SU-DHL-6 (cell line): ENCODE results near the gene SEMA6A.

ENCODE experiments used
- H2AFZ ChIP-seq: fragments of 200-600 bp; sonication (generic); 2 replicates; pipeline ENCODE4 v1.6.1; 2014; ENCODE audit warnings: low read depth, mild to moderate bottlenecking, moderate library complexity, mixed read lengths, antibody characterized with exemption, low read length; ENCODE audit not compliant: severe bottlenecking
- H3F3A ChIP-seq: fragments of 200-600 bp; shearing (Covaris generic); 2 replicates; pipeline ENCODE4 v1.6.0; 2016; ENCODE audit warnings: antibody characterized with exemption, mild to moderate bottlenecking; ENCODE audit not compliant: insufficient read depth
- H3K27ac ChIP-seq: fragments of 200-600 bp; sonication (generic); 2 replicates; pipeline ENCODE4 v1.5.1; 2016; ENCODE audit warnings: low read depth, mild to moderate bottlenecking, low read length, moderate library complexity, mixed read lengths
- H3K27me3 ChIP-seq: fragments of 200-600 bp; sonication (generic), shearing (Covaris generic); 2 replicates; pipeline ENCODE4 v1.6.0; 2014; ENCODE audit warnings: mild to moderate bottlenecking, low read length
- H3K36me3 ChIP-seq: fragments of 200-600 bp; sonication (generic); 2 replicates; pipeline ENCODE4 v1.6.1; 2014; ENCODE audit warnings: mild to moderate bottlenecking, low read length, mixed read lengths
- H3K4me2 ChIP-seq: fragments of 300-600, 200-600 bp; shearing (Covaris generic), sonication (generic); 2 replicates; pipeline ENCODE4 v1.6.0; 2014; ENCODE audit warnings: low read length, low read depth, mild to moderate bottlenecking; ENCODE audit not compliant: poor library complexity, severe bottlenecking
- H3K4me3 ChIP-seq: fragments of 200-600 bp; sonication (generic); 2 replicates; pipeline ENCODE4 v1.5.1; 2014; ENCODE audit warnings: antibody characterized with exemption, low read length, mild to moderate bottlenecking, mixed read lengths; ENCODE audit not compliant: insufficient read depth, poor library complexity, severe bottlenecking
- H3K79me2 ChIP-seq: fragments of 200-600 bp; sonication (generic); 2 replicates; pipeline ENCODE4 v1.6.1; 2014; ENCODE audit warnings: mild to moderate bottlenecking, low read length, moderate library complexity; ENCODE audit not compliant: insufficient read depth
- H3K9ac ChIP-seq: fragments of 200-600 bp; sonication (generic); 2 replicates; pipeline ENCODE4 v1.7.0; 2014; ENCODE audit warnings: mild to moderate bottlenecking, low read length
- H3K9me2 ChIP-seq: fragments of 200-600 bp; sonication (generic); replicated peaks from 2 replicates; pipeline ENCODE4 v1.6.1; 2014; ENCODE audit warnings: low read length; ENCODE audit not compliant: insufficient read depth
- H3K9me3 ChIP-seq: fragments of 200-600 bp; sonication (generic); 2 replicates; pipeline ENCODE4 v1.6.1; 2014; ENCODE audit warnings: low read length, mixed read lengths; ENCODE audit not compliant: insufficient read depth
- H4K20me1 ChIP-seq: fragments of 200-600 bp; sonication (generic); 2 replicates; pipeline ENCODE4 v1.6.1; 2014; ENCODE audit warnings: low read depth, mild to moderate bottlenecking, antibody characterized with exemption, low read length, moderate library complexity, mixed read lengths
- CTCF ChIP-seq: fragments of 200-600 bp; sonication (generic); IDR thresholded peaks from one replicate; pipeline ENCODE4 v1.5.1; 2017; ENCODE audit warnings: antibody characterized with exemption, mild to moderate bottlenecking, low read length, moderate library complexity; ENCODE audit not compliant: insufficient read depth, poor library complexity, severe bottlenecking
- EZH2phosphoT487 ChIP-seq: fragments of 200-600 bp; sonication (generic), shearing (Covaris generic); conservative IDR thresholded peaks from 2 replicates; pipeline ENCODE4 v1.6.1; 2018; ENCODE audit warnings: mild to moderate bottlenecking, antibody characterized with exemption, low read length, moderate library complexity, mixed read lengths

The SEMA6A gene

DNA sequence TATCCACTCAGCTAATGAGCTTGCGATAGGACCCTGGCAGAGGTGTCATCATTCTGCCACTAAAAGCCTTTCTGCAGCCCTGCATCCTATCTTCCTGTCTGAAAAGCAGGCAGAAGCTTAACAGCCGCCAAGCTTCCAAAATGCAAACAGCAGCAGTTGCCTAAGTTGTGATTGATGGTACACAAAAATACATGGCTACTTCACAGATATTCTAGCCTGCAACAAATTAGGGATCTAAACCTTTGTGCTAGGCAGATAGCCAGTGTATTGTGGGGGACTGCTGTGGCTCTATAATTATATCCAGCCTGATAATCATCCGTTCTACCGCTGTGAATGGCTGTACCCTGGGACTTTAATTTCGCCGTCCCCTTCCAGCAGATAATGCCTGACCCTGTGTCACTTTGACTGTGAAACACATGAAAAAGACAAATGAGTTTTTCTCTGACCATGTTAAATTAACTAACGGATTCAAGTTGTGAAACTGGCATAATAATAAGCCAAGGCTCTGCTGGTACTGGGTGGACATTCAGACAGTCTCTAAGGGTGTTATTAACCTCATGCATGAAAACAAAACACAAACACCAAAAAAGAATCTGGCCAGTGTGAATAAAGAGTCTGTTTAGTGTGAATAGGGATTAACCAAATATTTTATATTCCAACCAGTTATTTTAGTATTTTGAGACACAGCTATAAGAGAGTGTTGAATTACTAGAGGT, 45.9 kb downstream of the SEMA6A start:
- H3F3A ChIP-seq, result no peaks in the 10 kb centered on the region
- H2AFZ ChIP-seq, result no peak overlapping the region
- H3K9me2 ChIP-seq, result no peaks in the 10 kb centered on the region
- H3K79me2 ChIP-seq, result no peaks in the 10 kb centered on the region
- no peak overlapping the region for H3K4me2 ChIP-seq
- no peaks in the 10 kb centered on the region for H4K20me1 ChIP-seq
- no peak overlapping the region for H3K4me3 ChIP-seq
- no peaks in the 10 kb centered on the region; the same call in 1 of the 2 replicates for H3K27me3 ChIP-seq
- no peak overlapping the region for H3K27ac ChIP-seq
- H3K36me3 ChIP-seq, result no peaks in the 10 kb centered on the region
- TF ChIP-seq CTCF (no peak), EZH2phosphoT487 (no peak)
- H3K9me3 ChIP-seq, result no peaks in the 10 kb centered on the region
- no peak overlapping the region for H3K9ac ChIP-seq

GRCh38 chr5:116527582-116527981, 47.0 kb downstream of the SEMA6A start:
- no peak overlapping the region for H3K9ac ChIP-seq

DNA sequence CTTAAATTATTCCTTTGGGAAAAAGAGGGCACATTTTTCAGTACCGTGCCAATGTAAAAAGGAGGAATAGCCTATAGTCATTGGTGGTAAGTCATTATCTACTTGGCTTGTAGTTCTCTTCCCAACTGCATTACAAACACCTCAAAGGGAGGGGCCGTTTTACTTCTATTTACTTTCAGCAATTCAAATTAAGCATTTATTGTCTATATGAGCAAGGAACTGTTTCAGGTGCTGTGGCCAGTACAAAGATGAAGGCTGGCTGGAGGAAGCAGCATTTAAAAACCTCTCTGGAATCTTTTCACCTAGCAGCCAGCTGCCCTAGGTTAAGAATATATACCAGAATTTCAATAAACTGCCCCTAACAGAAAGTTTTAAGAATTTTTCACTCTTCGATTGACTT, 48.9 kb downstream of the SEMA6A start:
- no peak overlapping the region for H2AFZ ChIP-seq
- no peaks in the 10 kb centered on the region for H3F3A ChIP-seq
- no peak overlapping the region for H3K9ac ChIP-seq
- no peak for TF ChIP-seq EZH2phosphoT487
- no peak for TF ChIP-seq CTCF
- H3K4me2 ChIP-seq, result no peak overlapping the region
- no peaks in the 10 kb centered on the region for H3K27me3 ChIP-seq
- H3K9me2 ChIP-seq, result no peaks in the 10 kb centered on the region
- no peaks in the 10 kb centered on the region for H3K36me3 ChIP-seq
- H3K9me3 ChIP-seq, result no peaks in the 10 kb centered on the region
- no peak overlapping the region for H3K4me3 ChIP-seq
- no peaks in the 10 kb centered on the region for H4K20me1 ChIP-seq
- no peaks in the 10 kb centered on the region for H3K79me2 ChIP-seq
- no peak overlapping the region for H3K27ac ChIP-seq

More at GRCh38 chr5:116527582-116527981, 47.0 kb downstream of the SEMA6A start:
- H3K36me3 ChIP-seq, result no peaks in the 10 kb centered on the region
- no peaks in the 10 kb centered on the region for H3K9me2 ChIP-seq
- no peak overlapping the region for H2AFZ ChIP-seq
- H3K9me3 ChIP-seq, result no peaks in the 10 kb centered on the region
- no peaks in the 10 kb centered on the region for H3K27me3 ChIP-seq
- H3K4me3 ChIP-seq, result no peak overlapping the region
- H3F3A ChIP-seq, result no peaks in the 10 kb centered on the region
- TF ChIP-seq CTCF, result no peak
- no peaks in the 10 kb centered on the region for H3K79me2 ChIP-seq
- H3K4me2 ChIP-seq, result no peak overlapping the region
- no peaks in the 10 kb centered on the region for H4K20me1 ChIP-seq
- H3K27ac ChIP-seq, result no peak overlapping the region
